ENCODE results near the gene PRKCZ. TPM values are rescaled to one million over a fixed set of nuclear protein-coding genes. Genes with fewer than 3 reads are reported as not detected.

Gene PRKCZ
- total and polyA plus RNA-seq, 12 donors, result 8.4 to 18.4 (median 14.5) TPM

DNA sequence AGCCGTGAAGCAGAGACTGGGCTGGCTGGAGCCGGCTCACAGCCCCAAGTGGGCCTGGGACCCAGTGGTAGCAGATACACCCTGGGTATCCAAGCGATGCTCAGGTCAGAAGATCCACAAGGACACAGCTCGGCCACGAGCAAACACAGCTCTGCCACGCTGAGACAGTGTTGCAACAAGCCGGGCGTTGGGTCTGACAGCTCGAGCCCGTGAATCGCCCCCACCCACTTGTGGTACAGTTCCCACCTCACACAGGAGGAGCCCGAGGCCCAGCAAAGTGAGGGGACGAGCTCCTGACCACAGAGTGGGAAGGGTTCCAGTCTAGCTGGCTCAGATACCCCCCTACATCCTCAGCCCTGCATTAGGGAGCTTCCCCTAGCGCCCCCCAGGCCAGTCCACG, 8.9 kb upstream of the PRKCZ start:
- peaks cover 10 to 20% (median 15%) of the 10 kb centered on the region in 9 donors for H3K4me1 ChIP-seq
- no peak for DNase-seq

DNA sequence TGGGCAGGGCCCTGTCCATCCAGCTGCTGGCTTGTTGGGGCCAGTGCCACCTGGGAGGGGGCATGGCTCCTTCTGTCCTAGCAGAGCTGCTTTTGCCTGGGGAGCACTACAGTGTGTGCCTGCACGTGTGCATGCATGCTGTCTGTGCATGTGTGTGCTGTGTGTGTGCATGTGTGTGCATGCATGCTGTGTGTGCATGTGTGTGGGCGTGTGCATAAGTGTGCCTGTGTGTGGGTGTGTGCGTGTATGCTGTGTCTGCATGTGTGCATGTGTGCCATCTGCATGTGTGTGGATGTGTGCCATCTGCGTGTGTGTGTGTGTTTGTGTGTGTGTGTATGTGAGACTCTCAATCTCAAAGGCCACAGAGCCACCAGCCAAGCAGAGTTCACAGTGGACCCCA, 8.3 kb upstream of the PRKCZ start:
- Histone ChIP-seq H3K36me3 (no peaks in the 10 kb centered on the region), H3K9me3 (peaks cover 0 to 9% (median 0%) of the 10 kb centered on the region in 11 donors), H3K4me3 (no peak overlapping the region), H3K27me3 (peaks cover 0 to 20% (median 13%) of the 10 kb centered on the region in 7 donors), H3K27ac (no peak overlapping the region), H3K4me1 (peaks cover 10 to 26% (median 18%) of the 10 kb centered on the region in 9 donors)
- intact Hi-C loops (cut with DNase I), result loop anchor here in 6 of 10 donors (2.0 to 10.0 kb wide), 5 partner anchors 80 to 97 kb away; no protein-coding TSS in a partner anchor
- WGBS, 2 donors, result 82 to 83% methylated on average over 4 of the region's 4 CpGs
- no peak for DNase-seq
- no peak for ATAC-seq
- TF ChIP-seq, protein P1, sequence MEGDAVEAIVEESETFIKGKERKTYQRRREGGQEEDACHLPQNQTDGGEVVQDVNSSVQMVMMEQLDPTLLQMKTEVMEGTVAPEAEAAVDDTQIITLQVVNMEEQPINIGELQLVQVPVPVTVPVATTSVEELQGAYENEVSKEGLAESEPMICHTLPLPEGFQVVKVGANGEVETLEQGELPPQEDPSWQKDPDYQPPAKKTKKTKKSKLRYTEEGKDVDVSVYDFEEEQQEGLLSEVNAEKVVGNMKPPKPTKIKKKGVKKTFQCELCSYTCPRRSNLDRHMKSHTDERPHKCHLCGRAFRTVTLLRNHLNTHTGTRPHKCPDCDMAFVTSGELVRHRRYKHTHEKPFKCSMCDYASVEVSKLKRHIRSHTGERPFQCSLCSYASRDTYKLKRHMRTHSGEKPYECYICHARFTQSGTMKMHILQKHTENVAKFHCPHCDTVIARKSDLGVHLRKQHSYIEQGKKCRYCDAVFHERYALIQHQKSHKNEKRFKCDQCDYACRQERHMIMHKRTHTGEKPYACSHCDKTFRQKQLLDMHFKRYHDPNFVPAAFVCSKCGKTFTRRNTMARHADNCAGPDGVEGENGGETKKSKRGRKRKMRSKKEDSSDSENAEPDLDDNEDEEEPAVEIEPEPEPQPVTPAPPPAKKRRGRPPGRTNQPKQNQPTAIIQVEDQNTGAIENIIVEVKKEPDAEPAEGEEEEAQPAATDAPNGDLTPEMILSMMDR (IDR thresholded peaks at IDR 0.05), result no peak

More for the DNA sequence above, 8.9 kb upstream of the PRKCZ start:
- Histone ChIP-seq H3K4me3 (no peak overlapping the region), H3K27me3 (peaks cover 0 to 15% (median 7%) of the 10 kb centered on the region in 7 donors), H3K27ac (no peak overlapping the region), H3K36me3 (no peaks in the 10 kb centered on the region), H3K9me3 (peaks cover 0 to 9% (median 0%) of the 10 kb centered on the region in 11 donors)
- WGBS, 2 donors, result 82% methylated on average over 15 of the region's 15 CpGs
- intact Hi-C loops (cut with DNase I), result loop anchor here in 6 of 10 donors (2.0 to 10.0 kb wide), 5 partner anchors 79 to 97 kb away; no protein-coding TSS in a partner anchor
- TF ChIP-seq, protein P1 (IDR thresholded peaks at IDR 0.05), result no peak
- ATAC-seq, result no peak

DNA sequence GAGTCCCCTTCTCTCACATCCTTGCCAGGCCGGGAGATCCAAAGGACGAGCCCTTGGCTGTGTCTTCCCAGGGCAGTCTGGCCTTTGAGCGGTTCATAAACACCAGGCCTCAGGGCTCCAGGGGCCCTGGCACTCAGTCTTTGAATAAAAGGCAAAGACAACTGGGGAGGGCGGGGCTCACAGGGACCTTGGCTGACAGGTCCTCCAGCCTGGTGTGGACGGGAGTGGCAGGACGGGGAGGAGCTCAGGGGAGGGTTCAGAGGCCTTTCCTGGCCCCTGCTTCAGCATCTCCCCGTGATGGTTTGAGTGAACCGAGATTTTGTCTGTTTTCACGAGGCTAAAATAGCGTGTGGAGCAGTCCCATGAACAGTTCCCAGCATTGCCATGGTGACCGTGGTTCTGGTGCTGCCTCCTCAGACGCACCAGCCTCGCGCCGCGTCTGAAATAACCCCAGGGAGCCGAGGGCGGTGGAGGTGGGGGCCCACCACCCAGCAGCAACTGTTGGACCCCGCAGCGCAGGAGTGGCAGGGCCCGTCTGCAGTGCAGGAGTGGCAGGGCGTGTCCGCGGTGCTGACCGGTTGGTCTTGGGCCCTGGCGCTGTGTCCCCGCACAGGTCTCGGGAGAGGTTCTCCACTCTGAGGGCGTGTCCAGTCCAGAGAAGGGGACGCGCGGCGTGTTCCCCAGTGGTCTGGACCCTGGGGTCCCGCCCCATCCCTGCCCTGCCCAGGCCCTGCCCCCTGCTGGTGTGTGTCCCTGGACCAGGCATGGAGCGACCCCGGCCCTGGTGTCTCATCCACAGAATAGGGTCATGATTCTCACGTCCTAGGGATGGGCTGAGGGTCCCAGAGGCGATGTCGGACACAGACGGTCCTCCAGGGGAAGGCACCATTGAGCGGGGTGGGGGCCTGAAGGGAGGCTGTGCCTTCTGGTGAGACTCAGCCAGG, 7.1 kb upstream of the PRKCZ start:
- H3K27me3 ChIP-seq, result peaks cover 0 to 33% (median 24%) of the 10 kb centered on the region in 7 donors
- intact Hi-C loops (cut with DNase I), result loop anchor here in 5 of 10 donors (5.0 to 10.0 kb wide), 4 partner anchors 81 to 98 kb away; no protein-coding TSS in a partner anchor
- no peak overlapping the region for H3K4me3 ChIP-seq
- peak in 1 of 8 donors; percentile 12 for ATAC-seq
- no peaks in the 10 kb centered on the region for H3K36me3 ChIP-seq
- H3K4me1 ChIP-seq, result peaks cover 10 to 26% (median 18%) of the 10 kb centered on the region in 9 donors
- H3K9me3 ChIP-seq, result peaks cover 0 to 7% (median 0%) of the 10 kb centered on the region in 11 donors
- WGBS, 2 donors, result 75% methylated on average over 41 of the region's 41 CpGs
- DNase-seq, result no peak
- no peak overlapping the region for H3K27ac ChIP-seq
- TF ChIP-seq, protein P1 (IDR thresholded peaks at IDR 0.05), result no peak

DNA sequence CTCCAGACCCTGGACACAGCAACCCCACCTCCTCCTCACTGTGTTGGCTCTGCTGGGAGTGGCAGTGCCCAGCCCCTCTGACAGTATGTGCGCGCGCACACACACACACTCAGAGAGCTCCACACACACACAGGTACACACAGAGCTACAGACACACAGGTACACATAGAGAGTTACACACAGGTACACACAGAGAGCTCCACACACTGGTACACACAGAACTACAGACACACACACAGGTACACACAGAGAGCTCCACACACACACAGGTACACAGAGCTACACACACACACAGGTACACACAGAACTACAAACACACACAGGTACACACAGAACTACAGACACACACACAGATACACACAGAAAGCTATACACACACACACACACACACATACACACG, 6.3 kb upstream of the PRKCZ start:
- Histone ChIP-seq H3K27me3 (peaks cover 0 to 40% (median 32%) of the 10 kb centered on the region in 7 donors), H3K27ac (no peak overlapping the region), H3K4me1 (peaks cover 10 to 26% (median 18%) of the 10 kb centered on the region in 9 donors), H3K4me3 (no peak overlapping the region), H3K36me3 (no peaks in the 10 kb centered on the region), H3K9me3 (no peaks in the 10 kb centered on the region)
- ATAC-seq (no peak), DNase-seq (no peak)
- TF ChIP-seq, protein P1 (IDR thresholded peaks at IDR 0.05), result no peak
- 97 to 99% methylated on average over 4 of the region's 4 CpGs for WGBS, 2 donors
- intact Hi-C loops (cut with DNase I), result loop anchor here in 6 of 10 donors (1.0 to 10.0 kb wide), 7 partner anchors 82 to 100 kb away; no protein-coding TSS in a partner anchor
